ENCODE data around the gene SUPT4H1. TPM values are rescaled to one million over a fixed set of nuclear protein-coding genes. Genes with fewer than 3 reads are reported as not detected.

The SUPT4H1 gene
- total RNA-seq, 1 donor from 2014 or later = 160 TPM

GRCh38 chr17:58338841-58339754 lies 12.9 kb downstream of the SUPT4H1 start:
- intact Hi-C loops (cut with micrococcal nuclease) = loop anchor here (1.0 to 10.0 kb wide), 6 partner anchors 9 to 1488 kb away; partner anchors contain the start of gene SRSF1
- Mint-ChIP-seq H3K9me3 (no peaks in the 10 kb centered on the region), H3K27ac (peak overlapping the region; percentile 99), H3K4me1 (ENCODE audit: low read depth) (peaks cover 42% of the 10 kb centered on the region), H3K4me3 (ENCODE audit: low read depth) (peak overlapping the region; percentile 99), H3K36me3 (ENCODE audit: low read depth) (peaks cover 60% of the 10 kb centered on the region), H3K27me3 (ENCODE audit: low read depth) (no peaks in the 10 kb centered on the region)
- DNase-seq (ENCODE audit: low spot score) = peak; percentile 69

GRCh38 chr17:58338454-58338840 lies 13.6 kb downstream of the SUPT4H1 start:
- H3K27ac Mint-ChIP-seq = peak overlapping the region; percentile 99
- H3K4me1 Mint-ChIP-seq (ENCODE audit: low read depth) = peaks cover 37% of the 10 kb centered on the region
- peak overlapping the region; percentile 99 for H3K4me3 Mint-ChIP-seq (ENCODE audit: low read depth)
- intact Hi-C loops (cut with micrococcal nuclease) = loop anchor here (1.0 to 10.0 kb wide), 6 partner anchors 8 to 1489 kb away; partner anchors contain the start of gene SRSF1
- H3K36me3 Mint-ChIP-seq (ENCODE audit: low read depth) = peaks cover 55% of the 10 kb centered on the region
- no peaks in the 10 kb centered on the region for H3K27me3 Mint-ChIP-seq (ENCODE audit: low read depth)
- DNase-seq (ENCODE audit: low spot score) = no peak
- no peaks in the 10 kb centered on the region for H3K9me3 Mint-ChIP-seq

GRCh38 chr17:58337600-58338453 lies 14.2 kb downstream of the SUPT4H1 start:
- Mint-ChIP-seq H3K9me3 (no peaks in the 10 kb centered on the region), H3K4me3 (ENCODE audit: low read depth) (peak overlapping the region; percentile 99), H3K36me3 (ENCODE audit: low read depth) (peaks cover 52% of the 10 kb centered on the region), H3K27ac (peak overlapping the region; percentile 99), H3K27me3 (ENCODE audit: low read depth) (no peaks in the 10 kb centered on the region), H3K4me1 (ENCODE audit: low read depth) (peaks cover 35% of the 10 kb centered on the region)
- peak; percentile 93 for DNase-seq (ENCODE audit: low spot score)
- intact Hi-C loops (cut with micrococcal nuclease) = loop anchor here (1.0 to 10.0 kb wide), 6 partner anchors 8 to 1489 kb away; partner anchors contain the start of gene SRSF1

- intact Hi-C loops (cut with micrococcal nuclease) = loop anchor here (5.0 to 10.0 kb wide), 4 partner anchors 295 to 1490 kb away; partner anchors contain the start of gene SRSF1
- H3K36me3 Mint-ChIP-seq (ENCODE audit: low read depth) = peaks cover 49% of the 10 kb centered on the region
- peaks cover 34% of the 10 kb centered on the region for H3K4me1 Mint-ChIP-seq (ENCODE audit: low read depth)
- peak overlapping the region; percentile 99 for H3K27ac Mint-ChIP-seq
- H3K9me3 Mint-ChIP-seq = no peaks in the 10 kb centered on the region
- no peaks in the 10 kb centered on the region for H3K27me3 Mint-ChIP-seq (ENCODE audit: low read depth)
- peak overlapping the region; percentile 99 for H3K4me3 Mint-ChIP-seq (ENCODE audit: low read depth)
- DNase-seq (ENCODE audit: low spot score) = peak; percentile 46
These were observed 14.8 kb downstream of the SUPT4H1 start for GRCh38 chr17:58337210-58337599.

GRCh38 chr17:58336456-58337209 lies 15.4 kb downstream of the SUPT4H1 start:
- intact Hi-C loops (cut with micrococcal nuclease) = loop anchor here (1.0 to 10.0 kb wide), 5 partner anchors 8 to 1491 kb away; partner anchors contain the start of gene SRSF1
- no peaks in the 10 kb centered on the region for H3K27me3 Mint-ChIP-seq (ENCODE audit: low read depth)
- H3K9me3 Mint-ChIP-seq = no peaks in the 10 kb centered on the region
- peak overlapping the region; percentile 99 for H3K4me3 Mint-ChIP-seq (ENCODE audit: low read depth)
- peaks cover 49% of the 10 kb centered on the region for H3K36me3 Mint-ChIP-seq (ENCODE audit: low read depth)
- peaks cover 29% of the 10 kb centered on the region for H3K4me1 Mint-ChIP-seq (ENCODE audit: low read depth)
- peak overlapping the region; percentile 99 for H3K27ac Mint-ChIP-seq
- DNase-seq (ENCODE audit: low spot score) = no peak

- intact Hi-C loops (cut with micrococcal nuclease) = loop anchor here (1.0 to 10.0 kb wide), 5 partner anchors 8 to 1491 kb away; partner anchors contain the start of gene SRSF1
- H3K9me3 Mint-ChIP-seq = no peaks in the 10 kb centered on the region
- peak overlapping the region; percentile 99 for H3K27ac Mint-ChIP-seq
- peak; percentile 82 for DNase-seq (ENCODE audit: low spot score)
- peaks cover 29% of the 10 kb centered on the region for H3K4me1 Mint-ChIP-seq (ENCODE audit: low read depth)
- peaks cover 50% of the 10 kb centered on the region for H3K36me3 Mint-ChIP-seq (ENCODE audit: low read depth)
- no peaks in the 10 kb centered on the region for H3K27me3 Mint-ChIP-seq (ENCODE audit: low read depth)
- H3K4me3 Mint-ChIP-seq (ENCODE audit: low read depth) = peak overlapping the region; percentile 99
These were observed 16.1 kb downstream of the SUPT4H1 start for GRCh38 chr17:58335779-58336455.

- peaks cover 29% of the 10 kb centered on the region for H3K4me1 Mint-ChIP-seq (ENCODE audit: low read depth)
- peak overlapping the region; percentile 99 for H3K27ac Mint-ChIP-seq
- H3K4me3 Mint-ChIP-seq (ENCODE audit: low read depth) = peak overlapping the region; percentile 99
- no peak for DNase-seq (ENCODE audit: low spot score)
- no peaks in the 10 kb centered on the region for H3K27me3 Mint-ChIP-seq (ENCODE audit: low read depth)
- peaks cover 50% of the 10 kb centered on the region for H3K36me3 Mint-ChIP-seq (ENCODE audit: low read depth)
- intact Hi-C loops (cut with micrococcal nuclease) = loop anchor here (5.0 to 10.0 kb wide), 4 partner anchors 297 to 1492 kb away; partner anchors contain the start of gene SRSF1
- H3K9me3 Mint-ChIP-seq = no peaks in the 10 kb centered on the region
These were observed 16.8 kb downstream of the SUPT4H1 start for GRCh38 chr17:58335061-58335731.

- DNase-seq (ENCODE audit: low spot score) = no peak
- Mint-ChIP-seq H3K27me3 (ENCODE audit: low read depth) (no peaks in the 10 kb centered on the region), H3K36me3 (ENCODE audit: low read depth) (peaks cover 50% of the 10 kb centered on the region), H3K4me3 (ENCODE audit: low read depth) (peak overlapping the region; percentile 99), H3K4me1 (ENCODE audit: low read depth) (peaks cover 27% of the 10 kb centered on the region), H3K9me3 (no peaks in the 10 kb centered on the region), H3K27ac (peak overlapping the region; percentile 99)
- intact Hi-C loops (cut with micrococcal nuclease) = loop anchor here (5.0 to 10.0 kb wide), 4 partner anchors 298 to 1493 kb away; partner anchors contain the start of gene SRSF1
These were observed 17.3 kb downstream of the SUPT4H1 start for GRCh38 chr17:58334661-58335060.

- H3K4me1 Mint-ChIP-seq (ENCODE audit: low read depth) = peaks cover 28% of the 10 kb centered on the region
- peaks cover 50% of the 10 kb centered on the region for H3K36me3 Mint-ChIP-seq (ENCODE audit: low read depth)
These were observed 17.7 kb downstream of the SUPT4H1 start for GRCh38 chr17:58334256-58334655.

GRCh38 chr17:58333736-58334207 lies 18.2 kb downstream of the SUPT4H1 start:
- peak; percentile 44 for DNase-seq (ENCODE audit: low spot score)
- Mint-ChIP-seq H3K27ac (peak overlapping the region; percentile 99), H3K36me3 (ENCODE audit: low read depth) (peaks cover 49% of the 10 kb centered on the region), H3K9me3 (no peaks in the 10 kb centered on the region), H3K27me3 (ENCODE audit: low read depth) (no peaks in the 10 kb centered on the region), H3K4me1 (ENCODE audit: low read depth) (peaks cover 33% of the 10 kb centered on the region), H3K4me3 (ENCODE audit: low read depth) (peak overlapping the region; percentile 99)
- intact Hi-C loops (cut with micrococcal nuclease) = loop anchor here (2.0 to 10.0 kb wide), 3 partner anchors 183 to 1451 kb away; partner anchors contain the start of gene SRSF1

More at GRCh38 chr17:58334256-58334655, 17.7 kb downstream of the SUPT4H1 start:
- Mint-ChIP-seq H3K9me3 (no peaks in the 10 kb centered on the region), H3K27me3 (ENCODE audit: low read depth) (no peaks in the 10 kb centered on the region), H3K27ac (peak overlapping the region; percentile 99), H3K4me3 (ENCODE audit: low read depth) (peak overlapping the region; percentile 99)
- intact Hi-C loops (cut with micrococcal nuclease) = loop anchor here (10.0 kb wide), 2 partner anchors 329 to 1451 kb away; partner anchors contain the start of gene SRSF1
- DNase-seq (ENCODE audit: low spot score) = no peak

Measured in activated T-helper 2 cell treated with anti-CD3 and anti-CD28 coated beads, Interferon-gamma antibody, Interleukin-2, Interleukin-4, amounts not matched to agents 10 μg/mL and 5 μg/mL and 100 μg/mL, durations not matched to agents 14 hours and 24 hours and 36 hours (primary cell).